GM12878 (cell line): ENCODE measurements around the gene MBD5. TPM values are rescaled to one million over a fixed set of nuclear protein-coding genes. Genes with fewer than 3 reads are reported as not detected.

ENCODE experiments used
- ATAC-seq: fragments of 200-7000 bp; cut with Tn5 transposase; 3 replicates; pipeline ENCODE4 v1.9.1; 2020; ENCODE audit warnings: mild to moderate bottlenecking, moderate library complexity
- BruUV-seq: library from RNA; stranded (reverse); fragments of 400-500 nt; replicated peaks from 2 replicates; lab custom pipeline; 2021; lab: Mats Ljungman, UMichigan
- CTCF ChIA-PET: fragments of 300-600 bp; sonication (Branson Sonifier 250); formaldehyde crosslinking; extraction: SDS; loops from one replicate; lab custom pipeline; 2021; ENCODE audit warnings: inconsistent platforms; lab: Yijun Ruan, JAX
- POLR2A ChIA-PET: fragments of 350-600 bp; formaldehyde crosslinking; extraction: SDS; loops from one replicate; lab custom pipeline; 2021; ENCODE audit warnings: inconsistent platforms; lab: Charles Lee
- RAD21 ChIA-PET: fragments of 300-600 bp; sonication (Branson Sonifier 250); formaldehyde crosslinking; loops from one replicate; lab custom pipeline; 2023; ENCODE audit warnings: antibody characterized with exemption; ENCODE audit not compliant: unreplicated experiment; lab: Charles Lee
- SMC1A ChIA-PET: fragments of 300-600 bp; sonication (Branson Sonifier 250); formaldehyde crosslinking; loops from one replicate; lab custom pipeline; 2023; ENCODE audit not compliant: unreplicated experiment, uncharacterized antibody; lab: Charles Lee
- DNase-seq: peaks from one replicate; pipeline ENCODE4 v3.0.0-alpha.2; 2011; ENCODE audit warnings: low read depth, low spot score
- FAIRE-seq: peaks from 3 replicates; lab custom pipeline; 2011; peaks lifted over from hg19 to GRCh38; lab: Jason Lieb, UNC
- H2AFZ ChIP-seq: 2 replicates; pipeline ENCODE4 v1.6.0; 2011; ENCODE audit warnings: low read depth, low read length, control low read depth; ENCODE audit not compliant: control insufficient read depth
- H3K27ac ChIP-seq: 2 replicates; pipeline ENCODE4 v1.5.1; 2011; ENCODE audit warnings: control low read depth; ENCODE audit not compliant: control insufficient read depth, insufficient read depth
- H3K27me3 ChIP-seq, 2 experiments: replicated peaks in 1 of 2; 2 replicates each; pipeline versions ENCODE4 v1.6.0 to v1.6.1; 2011; ENCODE audit warnings: low read length in 1 of 2; ENCODE audit not compliant: control insufficient read depth in 2 of 2, insufficient read depth in 2 of 2
- H3K36me3 ChIP-seq, 2 experiments: 2 replicates each; pipeline ENCODE4 v1.5.1; 2011; ENCODE audit warnings: low read length in 1 of 2; ENCODE audit not compliant: control insufficient read depth in 2 of 2, insufficient read depth in 2 of 2
- H3K4me1 ChIP-seq: 2 replicates; pipeline ENCODE4 v1.6.1; 2011; ENCODE audit warnings: mild to moderate bottlenecking, low read length, moderate library complexity, mixed read lengths; ENCODE audit not compliant: control insufficient read depth, insufficient read depth
- H3K4me2 ChIP-seq: 2 replicates; pipeline ENCODE4 v1.6.0; 2011; ENCODE audit warnings: control low read depth; ENCODE audit not compliant: control insufficient read depth, insufficient read depth
- H3K4me3 ChIP-seq: fragments of 200-600 bp; sonication (generic); 2 replicates; pipeline ENCODE4 v1.5.1; 2016
- H3K79me2 ChIP-seq: 2 replicates; pipeline ENCODE4 v1.6.0; 2011; ENCODE audit warnings: low read length; ENCODE audit not compliant: control insufficient read depth, insufficient read depth
- H3K9ac ChIP-seq: 2 replicates; pipeline ENCODE4 v1.8.0; 2011; ENCODE audit warnings: low read length, control low read depth, mixed read lengths; ENCODE audit not compliant: control insufficient read depth, insufficient read depth
- H3K9me3 ChIP-seq: replicated peaks from 3 replicates; pipeline ENCODE4 v1.5.1; 2011; ENCODE audit warnings: mild to moderate bottlenecking, low read length; ENCODE audit not compliant: control insufficient read depth, insufficient read depth
- H4K20me1 ChIP-seq: 2 replicates; pipeline ENCODE4 v1.6.0; 2011; ENCODE audit not compliant: control insufficient read depth, insufficient read depth
- ATF3 ChIP-seq: IDR thresholded peaks from 2 replicates; pipeline ENCODE4 v1.6.1; 2011; ENCODE audit warnings: low read depth, mild to moderate bottlenecking, low read length, moderate library complexity, borderline replicate concordance; ENCODE audit errors: extremely low read depth
- CBFB ChIP-seq: IDR thresholded peaks from 2 replicates; pipeline ENCODE4 v1.6.1; 2016; ENCODE audit warnings: antibody characterized with exemption, low read depth
- E4F1 ChIP-seq: fragments of 450-650 bp; IDR thresholded peaks from 2 replicates; pipeline ENCODE4 v1.6.1; 2018; ENCODE audit warnings: borderline replicate concordance, mild to moderate bottlenecking; ENCODE audit not compliant: partially characterized antibody
- SMC3 ChIP-seq: IDR thresholded peaks from 2 replicates; pipeline ENCODE4 v1.6.1; 2011; ENCODE audit warnings: low read length, improper control_type of control experiment, borderline replicate concordance
- USF2 ChIP-seq: IDR thresholded peaks from 2 replicates; pipeline ENCODE4 v1.6.1; 2011; ENCODE audit warnings: low read depth, low read length, improper control_type of control experiment, borderline replicate concordance
- WGBS: methylation state at CpG from one replicate; pipeline ENCODE4 v1.1.6; 2016; ENCODE audit warnings: low lambda C conversion rate; ENCODE audit not compliant: insufficient replicate concordance, insufficient coverage; ENCODE audit errors: missing lambda C conversion rate; 5-methylcytosine and 5-hydroxymethylcytosine counted together
- in situ Hi-C: fragments of 300-500 bp; cut with MboI; formaldehyde crosslinking; loops from 9 replicates; pipeline ENCODE4 v1.14.3; 2018; ENCODE audit warnings: mixed read lengths
- intact Hi-C: fragments of 100-400 bp; cut with micrococcal nuclease; formaldehyde crosslinking; loops from one replicate; pipeline ENCODE4 v1.14.2; 2022; ENCODE audit not compliant: unreplicated experiment
- polyA plus RNA-seq, 11 experiments: library from polyadenylated mRNA; depleted of rRNA in 4 of 11; unstranded in 6 of 11; stranded (reverse) in 5 of 11; fragments of >200 nt; fragmentation: Nextera tagmentation in 4 of 11; fragmentation: Illumina TruSeq in 1 of 11; extraction: Ambion mirVana in 4 of 11; extraction: Trizol in 1 of 11; gene quantifications; 1 replicate in 1 of 11; 2 replicates in 10 of 11; pipeline versions ENCODE4 v1.2.1 to v1.2.3, GENCODE V29; 2011 to 2016; ENCODE audit warnings: inconsistent platforms in 2 of 11, missing spikeins in 2 of 11, low read depth in 1 of 11
- total RNA-seq, 4 experiments: library from RNA; depleted of rRNA in 3 of 4; stranded (reverse); fragments of >200 nt in 3 of 4; fragmentation: Illumina TruSeq in 1 of 4; extraction: Trizol in 1 of 4; gene quantifications; 2 replicates each; pipeline versions ENCODE4 v1.2.1 to v1.2.3, GENCODE V29; 2013 to 2021

The MBD5 gene
- total and polyA plus RNA-seq, 10 of the 15 experiments (the other 5 are each of a cell fraction or from before 2014, with no cell fraction given), result 7.4 to 58.0 (median 21.2) TPM

GRCh38 chr2:148306027-148306426 is 285.1 kb downstream of the MBD5 start:
- Histone ChIP-seq H3K9me3 (no peaks in the 10 kb centered on the region), H3K4me1 (no peaks in the 10 kb centered on the region), H3K9ac (no peak overlapping the region), H3K4me2 (no peak overlapping the region), H3K27ac (no peak overlapping the region), H3K36me3 (no peaks in the 10 kb centered on the region), H4K20me1 (no peaks in the 10 kb centered on the region), H2AFZ (no peak overlapping the region), H3K4me3 (no peak overlapping the region), H3K27me3 (no peaks in the 10 kb centered on the region), H3K79me2 (no peaks in the 10 kb centered on the region)
- ChIA-PET RAD21 (no interaction called here), CTCF (no interaction called here), POLR2A (no interaction called here), SMC1A (interaction anchor here (0.7 kb wide), 1 partner anchor 22 kb away, joined by 3 read pairs; no protein-coding TSS in a partner anchor)
- WGBS, result 90% methylated on average over 2 of the region's 2 CpGs
- DNase-seq (no peak), FAIRE-seq (no peak), ATAC-seq (no peak)
- TF ChIP-seq USF2 (no peak), E4F1 (no peak), ATF3 (no peak), SMC3 (no peak), CBFB (no peak)
- no TSS peak for BruUV-seq
- intact Hi-C loops, result no loop called here
- in situ Hi-C loops, result no loop called here
